ENCODE results near the gene ABTB2. TPM values are rescaled to one million over a fixed set of nuclear protein-coding genes. Genes with fewer than 3 reads are reported as not detected.

ABTB2 gene
- total RNA-seq, 1 donor: 5.1 TPM

- TF ChIP-seq CTCF (IDR thresholded peaks at IDR 0.05; ENCODE audit: extremely low read depth, low read depth, low read length): no peak
- no peaks in the 10 kb centered on the region for H3K79me2 ChIP-seq (ENCODE audit: insufficient read depth, low read length)
- no peak overlapping the region for H2AFZ ChIP-seq (ENCODE audit: low read length)
- no peaks in the 10 kb centered on the region for H4K20me1 ChIP-seq (ENCODE audit: insufficient read depth, low read length)
- H3K4me3 ChIP-seq (ENCODE audit: insufficient read depth, low read length): no peak overlapping the region
- no peak overlapping the region for H3K27ac ChIP-seq (ENCODE audit: low read depth, low read length)
- H3K27me3 ChIP-seq (ENCODE audit: insufficient read depth, low read length): no peaks in the 10 kb centered on the region
- H3K9me3 ChIP-seq (ENCODE audit: low read depth, low read length): no peaks in the 10 kb centered on the region
- no peak for DNase-seq (ENCODE audit: insufficient read length, low spot score, missing footprints)
- H3K36me3 ChIP-seq (ENCODE audit: insufficient read depth, low read length): no peaks in the 10 kb centered on the region
- H3K4me1 ChIP-seq (ENCODE audit: insufficient read depth, low read length): peaks cover 14% of the 10 kb centered on the region
- H3K4me2 ChIP-seq (ENCODE audit: insufficient read depth, low read length): no peak overlapping the region
Observed at GRCh38 chr11:34273099-34273498, 84.7 kb downstream of the ABTB2 start.

GRCh38 chr11:34271727-34272126 lies 86.1 kb downstream of the ABTB2 start:
- Histone ChIP-seq H3K27ac (ENCODE audit: low read depth, low read length) (no peak overlapping the region), H3K4me3 (ENCODE audit: insufficient read depth, low read length) (no peak overlapping the region), H3K4me2 (ENCODE audit: insufficient read depth, low read length) (no peak overlapping the region), H3K36me3 (ENCODE audit: insufficient read depth, low read length) (no peaks in the 10 kb centered on the region), H2AFZ (ENCODE audit: low read length) (no peak overlapping the region), H4K20me1 (ENCODE audit: insufficient read depth, low read length) (no peaks in the 10 kb centered on the region), H3K27me3 (ENCODE audit: insufficient read depth, low read length) (no peaks in the 10 kb centered on the region), H3K4me1 (ENCODE audit: insufficient read depth, low read length) (peaks cover 18% of the 10 kb centered on the region), H3K9me3 (ENCODE audit: low read depth, low read length) (no peaks in the 10 kb centered on the region), H3K79me2 (ENCODE audit: insufficient read depth, low read length) (no peaks in the 10 kb centered on the region)
- no peak for DNase-seq (ENCODE audit: insufficient read length, low spot score, missing footprints)
- TF ChIP-seq CTCF (IDR thresholded peaks at IDR 0.05; ENCODE audit: extremely low read depth, low read depth, low read length): no peak

- Histone ChIP-seq H3K79me2 (ENCODE audit: insufficient read depth, low read length) (no peaks in the 10 kb centered on the region), H4K20me1 (ENCODE audit: insufficient read depth, low read length) (no peaks in the 10 kb centered on the region), H3K4me2 (ENCODE audit: insufficient read depth, low read length) (no peak overlapping the region), H3K4me3 (ENCODE audit: insufficient read depth, low read length) (no peak overlapping the region), H3K36me3 (ENCODE audit: insufficient read depth, low read length) (no peaks in the 10 kb centered on the region), H3K27me3 (ENCODE audit: insufficient read depth, low read length) (no peaks in the 10 kb centered on the region), H3K4me1 (ENCODE audit: insufficient read depth, low read length) (peaks cover 26% of the 10 kb centered on the region), H2AFZ (ENCODE audit: low read length) (no peak overlapping the region), H3K27ac (ENCODE audit: low read depth, low read length) (no peak overlapping the region), H3K9me3 (ENCODE audit: low read depth, low read length) (no peaks in the 10 kb centered on the region)
- DNase-seq (ENCODE audit: insufficient read length, low spot score, missing footprints): no peak
- no peak for TF ChIP-seq CTCF (IDR thresholded peaks at IDR 0.05; ENCODE audit: extremely low read depth, low read depth, low read length)
Observed at GRCh38 chr11:34270711-34271110, 87.1 kb downstream of the ABTB2 start.

GRCh38 chr11:34269694-34270245 lies 88.0 kb downstream of the ABTB2 start:
- H4K20me1 ChIP-seq (ENCODE audit: insufficient read depth, low read length): no peaks in the 10 kb centered on the region
- no peak for TF ChIP-seq CTCF (IDR thresholded peaks at IDR 0.05; ENCODE audit: extremely low read depth, low read depth, low read length)
- H2AFZ ChIP-seq (ENCODE audit: low read length): no peak overlapping the region
- no peak overlapping the region for H3K27ac ChIP-seq (ENCODE audit: low read depth, low read length)
- no peak for DNase-seq (ENCODE audit: insufficient read length, low spot score, missing footprints)
- H3K4me3 ChIP-seq (ENCODE audit: insufficient read depth, low read length): no peak overlapping the region
- H3K27me3 ChIP-seq (ENCODE audit: insufficient read depth, low read length): no peaks in the 10 kb centered on the region
- no peak overlapping the region for H3K4me2 ChIP-seq (ENCODE audit: insufficient read depth, low read length)
- H3K36me3 ChIP-seq (ENCODE audit: insufficient read depth, low read length): no peaks in the 10 kb centered on the region
- peaks cover 19% of the 10 kb centered on the region for H3K4me1 ChIP-seq (ENCODE audit: insufficient read depth, low read length)
- no peaks in the 10 kb centered on the region for H3K9me3 ChIP-seq (ENCODE audit: low read depth, low read length)
- H3K79me2 ChIP-seq (ENCODE audit: insufficient read depth, low read length): no peaks in the 10 kb centered on the region

Measured in osteoblast (primary cell).